Effector memory CD4-positive, alpha-beta T cell (primary cell): ENCODE data around the gene ZNF593OS.

Experiments
- DNase-seq, 3 donors: peaks; one replicate each; pipeline ENCODE4 v3.0.0-alpha.2; 2020
- H3K27ac ChIP-seq: 2 replicates; pipeline ENCODE4 v1.7.0; 2013; ENCODE audit warnings: mild to moderate bottlenecking, low read length, moderate library complexity; ENCODE audit not compliant: insufficient read depth, poor library complexity, severe bottlenecking
- H3K27me3 ChIP-seq: replicated peaks from 2 replicates; pipeline ENCODE4 v1.7.0; 2013; ENCODE audit warnings: mild to moderate bottlenecking, low read length; ENCODE audit not compliant: insufficient read depth, control insufficient read depth, poor library complexity, severe bottlenecking
- H3K36me3 ChIP-seq: 2 replicates; pipeline ENCODE4 v1.7.0; 2013; ENCODE audit warnings: mild to moderate bottlenecking, low read length, moderate library complexity; ENCODE audit not compliant: control insufficient read depth, insufficient read depth
- H3K4me1 ChIP-seq: 2 replicates; pipeline ENCODE4 v1.7.0; 2013; ENCODE audit warnings: low read length, mild to moderate bottlenecking; ENCODE audit not compliant: control insufficient read depth, insufficient read depth, poor library complexity, severe bottlenecking
- H3K4me3 ChIP-seq: 2 replicates; pipeline ENCODE4 v1.7.0; 2013; ENCODE audit warnings: low read length, low read depth, mild to moderate bottlenecking; ENCODE audit not compliant: insufficient read depth, poor library complexity, severe bottlenecking
- H3K9me3 ChIP-seq: 2 replicates; pipeline ENCODE4 v1.7.0; 2013; ENCODE audit warnings: mild to moderate bottlenecking, low read length, moderate library complexity; ENCODE audit not compliant: control insufficient read depth
- total RNA-seq, 3 donors: gene quantifications; one replicate each; lab custom pipeline; 2026; lab: John Stamatoyannopoulos, UW

ZNF593OS gene
- 0 reads per million in 3 donors for total RNA-seq

DNA sequence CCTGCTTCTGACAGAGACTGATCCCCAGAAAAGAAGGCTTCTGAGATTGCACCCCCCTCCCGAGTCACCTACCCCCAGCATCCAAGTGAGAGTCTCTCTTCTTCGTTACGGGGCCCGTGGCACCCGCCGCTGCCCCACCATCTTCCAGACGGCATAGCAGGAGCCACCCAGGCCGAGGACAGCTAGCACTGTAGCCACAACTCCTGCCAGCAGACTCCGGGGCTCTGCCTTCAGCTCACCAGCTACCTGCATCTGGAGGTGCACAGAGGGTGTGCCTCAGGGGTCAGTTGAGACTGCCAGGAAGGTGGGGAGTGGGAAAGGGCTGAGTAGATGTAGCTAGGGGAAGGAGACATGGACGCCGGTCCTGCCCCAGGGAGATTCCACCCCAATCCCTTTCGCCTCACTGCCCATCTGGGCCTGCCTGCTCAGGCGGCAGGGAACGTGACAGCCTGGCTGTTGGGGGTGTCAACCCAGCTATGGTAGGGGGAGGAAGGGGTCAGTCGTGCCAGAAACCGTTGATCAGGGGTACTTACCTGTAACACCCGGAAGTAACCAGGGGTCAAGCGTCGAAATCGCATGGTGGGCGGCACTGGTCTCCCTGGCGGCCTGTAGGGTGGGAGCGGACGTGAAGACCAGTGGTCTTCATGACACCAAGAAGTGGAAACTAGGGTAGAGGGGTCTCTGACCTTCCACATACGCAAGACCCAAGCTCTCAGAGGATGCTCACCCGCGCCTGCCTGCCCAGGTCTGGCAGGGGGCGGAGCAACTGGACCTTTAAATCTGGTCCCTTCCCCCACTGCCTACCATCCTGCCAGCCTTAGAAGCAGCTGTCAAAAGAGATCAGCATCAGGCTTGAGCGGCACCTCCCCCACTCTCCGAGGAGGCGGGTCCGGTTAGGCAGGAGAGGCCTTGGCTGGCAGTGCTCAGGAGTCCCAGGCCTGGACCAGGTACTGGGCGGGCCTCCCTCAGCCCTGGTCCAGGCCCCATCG, at the start of gene ZNF593OS:
Gene ZNF593OS (minus strand): TSS at position 749 of the 989 bp plus-strand sequence. CDS start 171 bp downstream, at position 578.
- no peak within 1 kb of the TSS for H3K27ac ChIP-seq
- H3K4me1 ChIP-seq = peaks cover 6% of the 10 kb centered on the region
- H3K36me3 ChIP-seq = no peaks in the 10 kb centered on the region
- no peaks in the 10 kb centered on the region for H3K27me3 ChIP-seq
- no peak for DNase-seq
- peak within 1 kb of the TSS; percentile 92 for H3K4me3 ChIP-seq
- no peaks in the 10 kb centered on the region for H3K9me3 ChIP-seq

DNA sequence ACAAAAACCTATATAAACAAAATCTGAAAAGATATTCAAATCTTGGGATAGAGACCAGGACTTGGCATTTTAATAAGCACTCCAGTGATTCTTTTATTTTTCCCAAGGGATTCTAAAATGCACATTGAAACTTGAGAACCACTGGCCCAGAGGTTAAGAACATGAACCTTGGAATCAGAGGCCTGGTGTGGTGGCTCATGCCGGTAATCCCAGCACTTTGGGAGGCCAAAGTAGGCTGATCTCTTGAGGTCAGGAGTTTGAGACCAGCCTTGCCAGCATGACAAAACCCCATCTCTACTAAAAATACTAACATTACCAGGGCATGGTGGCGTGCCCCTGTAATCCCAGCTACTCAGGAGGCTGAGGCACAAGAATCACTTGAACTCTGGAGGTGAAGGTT, 49.5 kb upstream of the ZNF593OS start:
- H3K4me1 ChIP-seq = peaks cover 7% of the 10 kb centered on the region
- H3K9me3 ChIP-seq = no peaks in the 10 kb centered on the region
- peaks cover 8% of the 10 kb centered on the region for H3K27me3 ChIP-seq
- no peaks in the 10 kb centered on the region for H3K36me3 ChIP-seq
- no peak for DNase-seq
- no peak overlapping the region for H3K27ac ChIP-seq
- no peak overlapping the region for H3K4me3 ChIP-seq

DNA sequence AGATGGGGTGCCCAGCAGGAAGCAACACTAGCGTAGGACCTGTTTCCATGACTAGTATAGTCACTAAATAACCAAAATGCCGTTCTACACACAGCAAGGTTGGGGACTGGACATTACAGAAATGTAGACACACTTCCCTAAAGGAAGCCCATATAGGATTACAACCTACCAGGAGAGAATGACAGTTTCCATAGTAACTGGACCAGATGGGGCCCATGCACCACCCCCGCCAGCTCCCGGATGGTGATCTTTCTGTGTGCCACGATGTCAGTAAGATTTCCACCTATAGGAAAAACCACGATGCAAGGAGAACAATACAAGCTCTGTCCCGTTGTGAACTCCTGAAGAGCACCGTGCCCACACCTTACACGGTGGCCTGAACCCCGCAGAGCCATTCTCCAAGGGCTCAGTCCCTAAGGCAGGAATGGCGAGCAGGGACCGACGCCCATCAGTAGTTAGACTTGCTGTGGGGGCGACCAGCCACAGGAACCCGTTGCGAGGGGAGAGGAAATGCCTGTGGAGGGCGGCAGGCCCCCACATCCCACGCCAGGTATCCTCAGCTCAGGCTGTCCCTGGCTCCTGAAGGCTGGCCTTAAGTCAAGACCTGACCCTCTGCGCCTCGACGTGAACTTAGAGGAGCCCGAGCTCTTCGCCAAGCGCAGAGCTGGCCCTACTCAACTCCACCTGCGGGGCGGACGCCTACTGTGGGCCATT, 48.7 kb upstream of the ZNF593OS start:
- Histone ChIP-seq H3K9me3 (no peaks in the 10 kb centered on the region), H3K4me3 (no peak overlapping the region), H3K36me3 (no peaks in the 10 kb centered on the region), H3K27ac (no peak overlapping the region), H3K27me3 (peaks cover 6% of the 10 kb centered on the region), H3K4me1 (peaks cover 2% of the 10 kb centered on the region)
- DNase-seq = no peak

DNA sequence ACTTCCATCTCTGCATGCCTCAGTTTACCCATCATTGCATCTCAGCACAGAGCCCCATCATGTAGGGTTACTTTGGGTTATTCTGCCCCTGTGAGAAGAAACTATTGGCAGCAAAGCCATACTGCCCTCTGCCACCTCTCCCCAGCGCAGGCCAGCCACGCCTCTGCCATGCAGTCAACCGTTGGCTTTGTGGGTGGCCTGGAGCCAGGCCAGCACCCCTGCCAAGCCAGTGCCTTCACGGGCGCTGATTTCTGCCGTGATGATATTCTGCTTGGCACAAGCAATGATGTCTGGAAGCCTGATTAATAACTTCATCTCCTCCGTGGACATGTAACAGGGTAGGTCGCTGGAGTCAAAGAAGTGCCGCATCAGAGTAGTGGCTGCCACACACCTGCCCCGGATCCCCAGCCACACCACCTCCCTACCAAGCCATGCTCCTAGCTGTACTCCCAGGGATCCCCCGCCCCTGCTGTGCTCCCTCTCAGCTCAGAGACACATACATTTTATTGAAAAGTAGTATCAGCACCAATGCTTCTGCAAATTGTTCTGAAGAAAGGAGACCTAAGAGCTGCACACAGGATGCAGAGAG, 47.4 kb upstream of the ZNF593OS start:
- no peaks in the 10 kb centered on the region for H3K9me3 ChIP-seq
- no peaks in the 10 kb centered on the region for H3K36me3 ChIP-seq
- DNase-seq = no peak
- H3K27me3 ChIP-seq = no peaks in the 10 kb centered on the region
- H3K27ac ChIP-seq = no peak overlapping the region
- no peaks in the 10 kb centered on the region for H3K4me1 ChIP-seq
- no peak overlapping the region for H3K4me3 ChIP-seq

DNA sequence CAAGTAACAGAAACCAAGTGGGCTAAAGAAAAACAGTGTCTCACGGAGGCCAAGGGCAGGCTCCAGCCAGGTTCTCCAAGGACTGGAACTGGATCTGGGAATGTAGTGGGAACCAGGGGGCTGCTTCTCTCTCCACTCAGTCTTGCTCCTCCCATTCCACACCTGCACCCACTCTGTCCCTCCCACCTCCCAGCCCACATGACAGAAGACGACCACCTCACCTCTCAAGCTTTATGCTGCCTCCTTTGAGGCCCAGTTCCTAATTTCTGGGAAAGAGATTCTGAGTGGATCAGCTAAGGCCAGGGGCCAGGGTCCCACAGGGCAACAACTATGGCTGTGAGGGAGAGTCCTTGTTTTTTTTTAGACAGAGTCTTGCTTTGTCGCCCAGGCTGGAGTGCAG, 43.6 kb upstream of the ZNF593OS start:
- Histone ChIP-seq H3K4me1 (no peaks in the 10 kb centered on the region), H3K4me3 (no peak overlapping the region), H3K27me3 (no peaks in the 10 kb centered on the region), H3K9me3 (no peaks in the 10 kb centered on the region), H3K36me3 (no peaks in the 10 kb centered on the region), H3K27ac (no peak overlapping the region)
- no peak for DNase-seq

DNA sequence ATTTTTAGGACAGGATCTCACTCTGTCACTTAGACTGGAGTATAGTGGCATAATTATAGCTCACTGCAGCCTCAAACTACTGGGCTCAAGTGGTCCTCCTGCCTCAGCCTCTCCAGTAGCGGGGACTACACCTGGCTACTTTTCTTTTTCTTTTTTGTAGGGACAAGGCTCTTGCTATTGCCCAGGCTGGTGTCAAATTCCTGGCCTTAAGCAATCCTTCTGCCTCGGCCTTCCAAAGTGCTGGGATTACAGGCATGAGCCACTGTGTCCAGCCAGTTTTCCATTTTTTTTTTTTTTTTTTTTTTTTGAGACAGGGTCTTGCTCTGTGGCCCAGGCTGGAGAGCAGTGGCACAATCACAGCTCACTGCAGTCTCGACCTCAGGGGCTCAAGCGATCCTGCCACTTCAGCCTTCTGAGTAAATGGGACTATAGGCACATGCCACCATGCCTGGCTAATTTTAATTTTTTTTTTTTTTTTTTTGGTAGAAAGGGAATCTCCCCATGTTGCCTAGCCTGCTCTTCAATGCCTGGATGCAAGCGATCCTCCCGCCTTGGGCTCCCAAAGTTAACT, 41.8 kb upstream of the ZNF593OS start:
- no peak for DNase-seq
- Histone ChIP-seq H3K4me1 (no peaks in the 10 kb centered on the region), H3K27me3 (no peaks in the 10 kb centered on the region), H3K27ac (no peak overlapping the region), H3K4me3 (no peak overlapping the region), H3K36me3 (no peaks in the 10 kb centered on the region), H3K9me3 (no peaks in the 10 kb centered on the region)

DNA sequence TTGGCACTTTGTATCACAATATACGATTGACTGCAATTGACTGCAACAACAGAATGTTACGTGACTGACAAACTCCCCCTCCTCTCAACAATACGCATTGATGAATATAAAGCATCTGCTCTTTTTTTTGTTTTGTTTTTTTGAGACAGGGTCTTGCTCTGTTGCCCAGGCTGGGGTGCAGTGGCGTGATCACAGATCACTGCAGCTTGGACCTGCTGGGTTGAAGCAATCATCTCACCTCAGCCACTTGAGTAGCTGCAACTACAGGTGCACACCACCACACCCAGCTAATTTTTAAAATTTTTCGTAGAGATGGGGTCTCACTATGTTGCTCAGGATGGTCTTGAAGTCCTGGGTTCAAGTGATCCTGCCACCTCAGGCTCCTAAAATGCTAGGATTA, 41.1 kb upstream of the ZNF593OS start:
- Histone ChIP-seq H3K4me1 (no peaks in the 10 kb centered on the region), H3K36me3 (no peaks in the 10 kb centered on the region), H3K9me3 (no peaks in the 10 kb centered on the region), H3K27ac (no peak overlapping the region), H3K4me3 (no peak overlapping the region), H3K27me3 (no peaks in the 10 kb centered on the region)
- DNase-seq = no peak

DNA sequence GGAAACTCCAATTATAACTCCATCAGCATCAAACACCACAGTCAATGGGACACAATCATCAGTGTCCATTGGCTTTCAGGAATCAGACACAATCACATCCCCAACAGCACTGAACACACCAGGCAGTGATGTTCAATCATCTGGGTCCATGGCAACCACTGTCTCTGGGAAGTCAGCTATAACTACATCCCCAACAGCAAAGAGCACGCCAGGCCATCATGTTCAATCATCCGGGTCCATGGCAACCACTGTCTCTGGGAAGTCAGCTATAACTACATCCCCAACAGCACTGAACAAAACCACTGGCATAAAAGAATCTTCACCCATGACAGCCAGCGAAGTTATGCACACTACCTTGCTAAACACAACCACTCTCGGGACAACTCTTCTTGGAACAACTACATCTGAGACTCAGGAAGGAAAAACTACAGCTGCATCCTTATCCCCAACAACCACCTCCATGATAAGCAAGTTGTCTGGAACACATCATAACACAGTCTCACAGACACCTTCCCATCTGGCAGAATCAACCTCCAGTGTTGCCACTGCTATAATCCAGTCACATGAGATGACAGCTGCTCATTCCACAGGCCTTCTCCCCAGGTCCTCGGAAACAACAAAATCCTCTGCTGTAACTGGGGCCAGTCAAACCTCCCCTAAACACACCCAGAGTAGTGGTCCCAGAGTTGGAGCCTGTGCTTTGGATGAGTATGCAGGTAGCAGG, 38.7 kb upstream of the ZNF593OS start:
- DNase-seq = no peak
- Histone ChIP-seq H3K27me3 (no peaks in the 10 kb centered on the region), H3K36me3 (no peaks in the 10 kb centered on the region), H3K9me3 (no peaks in the 10 kb centered on the region), H3K27ac (no peak overlapping the region), H3K4me3 (no peak overlapping the region), H3K4me1 (no peaks in the 10 kb centered on the region)

DNA sequence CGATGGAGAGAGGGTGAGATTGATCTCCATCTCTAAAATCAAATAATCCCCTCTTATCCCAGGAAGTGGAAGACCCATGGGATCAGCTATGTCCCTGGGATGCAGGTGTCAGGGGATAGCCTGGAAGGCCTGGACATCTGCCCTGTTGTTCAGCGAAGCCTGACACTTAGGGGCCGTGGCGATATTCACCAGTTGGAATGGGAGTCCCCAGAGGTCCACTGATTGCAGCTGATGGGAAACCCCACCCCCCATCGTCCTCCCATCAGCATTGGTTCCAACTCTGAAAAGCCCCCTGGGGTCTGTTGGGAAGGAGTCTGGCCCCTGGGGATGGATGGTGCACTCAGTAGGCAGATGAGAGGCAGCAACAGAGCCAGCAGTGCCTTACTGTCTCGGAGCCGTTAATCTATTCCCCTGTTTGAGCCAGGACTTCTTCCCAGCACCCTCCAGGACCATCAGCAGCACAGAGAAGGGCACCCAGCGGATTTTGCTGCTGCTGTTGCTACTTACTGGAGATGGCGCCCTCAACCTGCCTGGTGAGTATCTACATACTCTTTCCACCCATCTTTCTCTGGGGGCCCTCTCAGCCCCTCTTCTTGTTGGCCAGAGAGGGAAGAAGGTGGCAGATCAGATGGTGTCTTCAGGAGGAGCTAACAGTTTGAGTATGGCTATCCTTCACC, 32.1 kb upstream of the ZNF593OS start:
- H3K27ac ChIP-seq = no peak overlapping the region
- no peak for DNase-seq
- no peaks in the 10 kb centered on the region for H3K9me3 ChIP-seq
- H3K36me3 ChIP-seq = no peaks in the 10 kb centered on the region
- H3K27me3 ChIP-seq = no peaks in the 10 kb centered on the region
- H3K4me3 ChIP-seq = no peak overlapping the region
- H3K4me1 ChIP-seq = peaks cover 23% of the 10 kb centered on the region
